Measurements from ENCODE around the gene BRD4.

DNA sequence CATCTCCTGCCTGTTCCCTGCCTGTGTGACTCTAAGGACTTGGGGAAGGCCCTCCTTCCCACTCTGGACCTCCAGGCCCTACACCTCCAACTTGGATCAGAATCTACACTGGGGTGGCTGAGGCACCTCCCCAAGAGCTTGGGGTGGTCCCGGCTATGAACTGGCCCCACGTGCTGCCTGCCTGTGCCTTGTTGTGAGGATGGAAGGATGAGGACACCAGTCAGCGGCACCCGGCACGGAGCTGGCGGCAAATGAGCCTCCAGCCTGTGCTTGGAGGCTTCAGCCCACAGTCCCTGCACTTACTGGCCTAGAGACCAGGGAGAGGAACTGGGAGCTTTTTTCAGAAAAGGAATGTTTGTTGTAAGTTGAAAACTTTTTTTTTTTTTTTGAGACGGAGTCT, 38.8 kb upstream of the BRD4 start:
- TF ChIP-seq, protein P1, sequence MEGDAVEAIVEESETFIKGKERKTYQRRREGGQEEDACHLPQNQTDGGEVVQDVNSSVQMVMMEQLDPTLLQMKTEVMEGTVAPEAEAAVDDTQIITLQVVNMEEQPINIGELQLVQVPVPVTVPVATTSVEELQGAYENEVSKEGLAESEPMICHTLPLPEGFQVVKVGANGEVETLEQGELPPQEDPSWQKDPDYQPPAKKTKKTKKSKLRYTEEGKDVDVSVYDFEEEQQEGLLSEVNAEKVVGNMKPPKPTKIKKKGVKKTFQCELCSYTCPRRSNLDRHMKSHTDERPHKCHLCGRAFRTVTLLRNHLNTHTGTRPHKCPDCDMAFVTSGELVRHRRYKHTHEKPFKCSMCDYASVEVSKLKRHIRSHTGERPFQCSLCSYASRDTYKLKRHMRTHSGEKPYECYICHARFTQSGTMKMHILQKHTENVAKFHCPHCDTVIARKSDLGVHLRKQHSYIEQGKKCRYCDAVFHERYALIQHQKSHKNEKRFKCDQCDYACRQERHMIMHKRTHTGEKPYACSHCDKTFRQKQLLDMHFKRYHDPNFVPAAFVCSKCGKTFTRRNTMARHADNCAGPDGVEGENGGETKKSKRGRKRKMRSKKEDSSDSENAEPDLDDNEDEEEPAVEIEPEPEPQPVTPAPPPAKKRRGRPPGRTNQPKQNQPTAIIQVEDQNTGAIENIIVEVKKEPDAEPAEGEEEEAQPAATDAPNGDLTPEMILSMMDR (IDR thresholded peaks at IDR 0.05; ENCODE audit: extremely low read depth in 1 of 2, insufficient read depth in 1 of 2, low read depth in 1 of 2, low read length in 2 of 2), result no peak
- TF ChIP-seq POLR2AphosphoS5 (IDR thresholded peaks at IDR 0.05; ENCODE audit: insufficient read depth, low read depth, low read length) (no peak), POLR2A (IDR thresholded peaks at IDR 0.05; ENCODE audit: low read depth, low read length) (no peak), JUN (IDR thresholded peaks at IDR 0.05; ENCODE audit: borderline replicate concordance, insufficient read depth, insufficient read length, low read depth) (no peak), EZH2 (IDR thresholded peaks at IDR 0.05; ENCODE audit: borderline replicate concordance, low read depth, low read length, severe bottlenecking) (no peak), FOS (IDR thresholded peaks at IDR 0.05; ENCODE audit: borderline replicate concordance, insufficient read depth, low read length) (no peak), MYC (IDR thresholded peaks at IDR 0.05; ENCODE audit: low read depth, low read length) (no peak)
- TF ChIP-seq, protein P2, sequence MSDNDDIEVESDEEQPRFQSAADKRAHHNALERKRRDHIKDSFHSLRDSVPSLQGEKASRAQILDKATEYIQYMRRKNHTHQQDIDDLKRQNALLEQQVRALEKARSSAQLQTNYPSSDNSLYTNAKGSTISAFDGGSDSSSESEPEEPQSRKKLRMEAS (IDR thresholded peaks at IDR 0.05; ENCODE audit: insufficient read depth, insufficient read length), result no peak
